Breast epithelium (tissue), 4 donors: ENCODE data around the gene RRAGB. TPM values are rescaled to one million over a fixed set of nuclear protein-coding genes. Genes with fewer than 3 reads are reported as not detected.
A peak's percentile ranks its signal among the peaks of the same experiment; 100 is the strongest.

ENCODE experiments used
- DNase-seq, 2 donors: peaks; one replicate each; pipeline ENCODE4 v3.0.0-alpha.2; 2019; ENCODE audit warnings: low spot score in 2 of 2
- H3K27ac ChIP-seq, 2 donors: fragments of 200-600 bp; sonication (generic) in 1 of 2; one replicate each; pipeline ENCODE4 v1.5.1; 2016 to 2019; ENCODE audit warnings: mild to moderate bottlenecking in 1 of 2
- H3K27me3 ChIP-seq, 2 donors: fragments of 200-600 bp; sonication (generic) in 1 of 2; one replicate each; pipeline versions ENCODE4 v1.5.1 to v1.6.0; 2017 to 2019; ENCODE audit warnings: control low read depth in 1 of 2, mild to moderate bottlenecking in 1 of 2
- H3K36me3 ChIP-seq: fragments of 200-600 bp; one replicate; pipeline ENCODE4 v1.5.1; 2019
- H3K4me1 ChIP-seq, 2 donors: fragments of 200-600 bp; sonication (generic); one replicate each; pipeline ENCODE4 v1.5.1; 2016 to 2019; ENCODE audit warnings: control low read depth in 1 of 2
- H3K4me3 ChIP-seq, 3 donors: fragments of 200-600 bp; sonication (generic); 1 replicate in 2 of 3; 2 replicates in 1 of 3; pipeline ENCODE4 v1.5.1; 2016 to 2019; ENCODE audit warnings: mild to moderate bottlenecking in 3 of 3, moderate library complexity in 2 of 3
- H3K9me3 ChIP-seq, 2 donors: fragments of 200-600 bp; sonication (generic) in 1 of 2; one replicate each; pipeline ENCODE4 v1.5.1; 2016 to 2019; ENCODE audit warnings: control low read depth in 1 of 2
- CTCF ChIP-seq, 3 donors: fragments of 450-650 bp; IDR thresholded peaks; one replicate each; pipeline ENCODE4 v1.5.1; 2016 to 2017; ENCODE audit warnings: antibody characterized with exemption in 3 of 3, mild to moderate bottlenecking in 3 of 3, moderate library complexity in 3 of 3
- POLR2A ChIP-seq: fragments of 450-650 bp; IDR thresholded peaks from one replicate; pipeline ENCODE4 v1.6.1; 2016; ENCODE audit warnings: antibody characterized with exemption, mild to moderate bottlenecking, moderate library complexity
- POLR2AphosphoS5 ChIP-seq, 3 donors: sonication (generic); formaldehyde crosslinking; IDR thresholded peaks; one replicate each; pipeline ENCODE4 v1.6.1; 2017; ENCODE audit warnings: antibody characterized with exemption in 3 of 3
- intact Hi-C: fragments of 100-400 bp; cut with DNase I; formaldehyde crosslinking; loops from one replicate; pipeline ENCODE4 v1.15.1; 2023; ENCODE audit warnings: low total_unique reads
- total RNA-seq, 3 donors: library from RNA; depleted of rRNA; stranded (reverse); fragments of >200 nt; gene quantifications; one replicate each; pipeline ENCODE4 v1.1.0, GENCODE V29; 2016

Gene RRAGB
- total RNA-seq, 3 donors from 2014 or later = 26.6 to 38.7 (median 28.6) TPM

- peaks cover 0 to 15% of the 10 kb centered on the region in 2 donors for H3K27me3 ChIP-seq
- TF ChIP-seq CTCF (IDR thresholded peaks at IDR 0.05) (no peak), POLR2A (no peak), POLR2AphosphoS5 (IDR thresholded peaks at IDR 0.05) (no peak)
- no peaks in the 10 kb centered on the region for H3K36me3 ChIP-seq
- H3K4me1 ChIP-seq = no peaks in the 10 kb centered on the region
- H3K27ac ChIP-seq = no peak overlapping the region
- H3K4me3 ChIP-seq = no peak overlapping the region
- DNase-seq = no peak
- peaks cover 0 to 14% of the 10 kb centered on the region in 2 donors for H3K9me3 ChIP-seq
- intact Hi-C loops = no loop called here
Observed at GRCh38 chrX:55713631-55714030, 3.9 kb upstream of the RRAGB start.

GRCh38 chrX:55714161-55714560 is 3.4 kb upstream of the RRAGB start:
- TF ChIP-seq CTCF (IDR thresholded peaks at IDR 0.05) (no peak), POLR2A (no peak), POLR2AphosphoS5 (IDR thresholded peaks at IDR 0.05) (no peak)
- intact Hi-C loops = no loop called here

GRCh38 chrX:55715847-55716246 is 1.7 kb upstream of the RRAGB start:
- Histone ChIP-seq H3K36me3 (no peaks in the 10 kb centered on the region), H3K27me3 (peaks cover 0 to 17% of the 10 kb centered on the region in 2 donors), H3K4me1 (no peaks in the 10 kb centered on the region), H3K9me3 (no peaks in the 10 kb centered on the region), H3K27ac (no peak overlapping the region), H3K4me3 (no peak overlapping the region)
- intact Hi-C loops = no loop called here
- TF ChIP-seq POLR2A (no peak), CTCF (IDR thresholded peaks at IDR 0.05) (no peak), POLR2AphosphoS5 (IDR thresholded peaks at IDR 0.05) (no peak)
- DNase-seq = no peak

More at GRCh38 chrX:55714161-55714560, 3.4 kb upstream of the RRAGB start:
- Histone ChIP-seq H3K27ac (no peak overlapping the region), H3K27me3 (peaks cover 0 to 15% of the 10 kb centered on the region in 2 donors), H3K36me3 (no peaks in the 10 kb centered on the region), H3K9me3 (peaks cover 0 to 9% of the 10 kb centered on the region in 2 donors), H3K4me1 (no peaks in the 10 kb centered on the region), H3K4me3 (no peak overlapping the region)
- DNase-seq = no peak

- intact Hi-C loops = no loop called here
- TF ChIP-seq POLR2A = no peak
- no peak for TF ChIP-seq CTCF (IDR thresholded peaks at IDR 0.05)
- TF ChIP-seq POLR2AphosphoS5 (IDR thresholded peaks at IDR 0.05) = no peak
Observed at GRCh38 chrX:55716937-55717336, 612 bp upstream of the RRAGB start.

GRCh38 chrX:55731826-55732225 is 14.3 kb downstream of the RRAGB start:
- intact Hi-C loops = no loop called here
- H3K36me3 ChIP-seq = no peaks in the 10 kb centered on the region
- no peak for DNase-seq
- TF ChIP-seq POLR2A = no peak
- TF ChIP-seq CTCF (IDR thresholded peaks at IDR 0.05) = no peak
- no peak for TF ChIP-seq POLR2AphosphoS5 (IDR thresholded peaks at IDR 0.05)
- H3K9me3 ChIP-seq = peaks cover 0 to 19% of the 10 kb centered on the region in 2 donors
- H3K4me3 ChIP-seq = no peak overlapping the region
- no peaks in the 10 kb centered on the region for H3K4me1 ChIP-seq
- peaks cover 0 to 6% of the 10 kb centered on the region in 2 donors for H3K27me3 ChIP-seq
- H3K27ac ChIP-seq = no peak overlapping the region

More at GRCh38 chrX:55716937-55717336, 612 bp upstream of the RRAGB start:
- H3K27ac ChIP-seq = peak overlapping the region; percentile 85 to 92
- H3K27me3 ChIP-seq = peaks cover 0 to 15% of the 10 kb centered on the region in 2 donors
- no peak for DNase-seq
- H3K36me3 ChIP-seq = no peaks in the 10 kb centered on the region
- no peaks in the 10 kb centered on the region for H3K4me1 ChIP-seq
- no peaks in the 10 kb centered on the region for H3K9me3 ChIP-seq
- H3K4me3 ChIP-seq = peak overlapping the region; percentile 61 to 70 (median 63)
